Keratinocyte (primary cell): Measurements from ENCODE around the gene FCHSD1. TPM values are rescaled to one million over a fixed set of nuclear protein-coding genes. Genes with fewer than 3 reads are reported as not detected.

ENCODE experiments used
- DNase-seq: peaks from one replicate; pipeline ENCODE4 v3.0.0-alpha.2; 2011; ENCODE audit warnings: low read depth, missing footprints, low spot score
- FAIRE-seq: peaks from 2 replicates; lab custom pipeline; 2011; peaks lifted over from hg19 to GRCh38; lab: Jason Lieb, UNC
- H2AFZ ChIP-seq: 2 replicates; pipeline ENCODE4 v1.6.0; 2012; ENCODE audit warnings: low read length, control low read depth, inconsistent platforms; ENCODE audit not compliant: control insufficient read depth
- H3K27ac ChIP-seq: 2 replicates; pipeline ENCODE4 v1.5.1; 2011; ENCODE audit warnings: low read length; ENCODE audit not compliant: control insufficient read depth, insufficient read depth
- H3K27me3 ChIP-seq: 3 replicates; pipeline ENCODE4 v1.6.0; 2011; ENCODE audit warnings: low read length; ENCODE audit not compliant: control insufficient read depth, insufficient read depth; ENCODE audit errors: extremely low read depth
- H3K36me3 ChIP-seq, 2 experiments: 2 replicates in 1 of 2; 3 replicates in 1 of 2; pipeline ENCODE4 v1.5.1; 2011; ENCODE audit warnings: low read length in 2 of 2, mild to moderate bottlenecking in 1 of 2; ENCODE audit not compliant: control insufficient read depth in 2 of 2, insufficient read depth in 2 of 2; ENCODE audit errors: extremely low read depth in 1 of 2
- H3K4me1 ChIP-seq: 3 replicates; pipeline ENCODE4 v1.5.1; 2011; ENCODE audit warnings: low read length; ENCODE audit not compliant: control insufficient read depth, insufficient read depth; ENCODE audit errors: extremely low read depth
- H3K4me2 ChIP-seq: 3 replicates; pipeline ENCODE4 v1.6.0; 2011; ENCODE audit warnings: low read depth, low read length; ENCODE audit not compliant: control insufficient read depth, insufficient read depth; ENCODE audit errors: extremely low read depth
- H3K4me3 ChIP-seq, 3 experiments: fragments of 200-600 bp in 1 of 3; sonication (generic) in 1 of 3; 2 replicates in 2 of 3; 3 replicates in 1 of 3; pipeline ENCODE4 v1.5.1; 2011 to 2016; ENCODE audit warnings: low read length in 3 of 3, mild to moderate bottlenecking in 3 of 3, control low read depth in 2 of 3, inconsistent platforms in 1 of 3, low read depth in 1 of 3, mixed read lengths in 1 of 3, mixed run types in 1 of 3, moderate library complexity in 1 of 3; ENCODE audit not compliant: control insufficient read depth in 2 of 3, insufficient read depth in 2 of 3; ENCODE audit errors: extremely low read depth in 1 of 3
- H3K79me2 ChIP-seq: 2 replicates; pipeline ENCODE4 v1.6.0; 2012; ENCODE audit warnings: low read length; ENCODE audit not compliant: control insufficient read depth, insufficient read depth
- H3K9ac ChIP-seq: 3 replicates; pipeline ENCODE4 v1.6.0; 2011; ENCODE audit warnings: low read length; ENCODE audit not compliant: control insufficient read depth, insufficient read depth; ENCODE audit errors: extremely low read depth
- H3K9me1 ChIP-seq: 3 replicates; pipeline ENCODE4 v1.6.0; 2011; ENCODE audit warnings: low read length; ENCODE audit not compliant: control insufficient read depth, insufficient read depth; ENCODE audit errors: extremely low read depth
- H3K9me3 ChIP-seq: 2 replicates; pipeline ENCODE4 v1.5.1; 2012; ENCODE audit warnings: low read depth, low read length; ENCODE audit not compliant: control insufficient read depth
- H4K20me1 ChIP-seq: 3 replicates; pipeline ENCODE4 v1.6.0; 2011; ENCODE audit warnings: low read length; ENCODE audit not compliant: control insufficient read depth, insufficient read depth; ENCODE audit errors: extremely low read depth
- CTCF ChIP-seq, 3 experiments: IDR thresholded peaks in 1 of 3; conservative IDR thresholded peaks in 1 of 3; optimal IDR thresholded peaks in 1 of 3; 2 replicates in 2 of 3; 3 replicates in 1 of 3; pipeline versions ENCODE3 to v1.5.1; 2011; ENCODE audit warnings: low read length in 3 of 3, mild to moderate bottlenecking in 3 of 3, moderate library complexity in 2 of 3, control low read depth in 1 of 3, inconsistent platforms in 1 of 3; ENCODE audit not compliant: insufficient read depth in 2 of 3; ENCODE audit errors: extremely low read depth in 1 of 3
- EZH2 ChIP-seq: IDR thresholded peaks from one replicate; pipeline ENCODE4 v1.6.1; 2012; ENCODE audit warnings: inconsistent platforms, mild to moderate bottlenecking, low read length, moderate library complexity
- dilution Hi-C: fragments of 300-500 bp; cut with MboI; formaldehyde crosslinking; loops from one replicate; pipeline ENCODE4 v1.7.0; 2020; ENCODE audit warnings: low sequenced_read_pairs; ENCODE audit not compliant: extremely low pct_ligation_motif_present
- polyA plus RNA-seq, 5 experiments: library from polyadenylated mRNA; depleted of rRNA in 3 of 5; stranded (reverse) in 3 of 5; stranded (forward) in 1 of 5; unstranded in 1 of 5; fragments of >200 nt; gene quantifications; 1 replicate in 1 of 5; 2 replicates in 3 of 5; 3 replicates in 1 of 5; pipeline versions ENCODE4 v1.2.1 to v1.2.3, GENCODE V29; 2011 to 2012; ENCODE audit warnings: missing spikeins in 2 of 5, low read depth in 1 of 5, low replicate concordance in 1 of 5

Gene FCHSD1
- polyA plus RNA-seq, 1 donor (not counting 4 experiments of a cell fraction or from before 2014, with no cell fraction given) = 13.5 TPM

DNA sequence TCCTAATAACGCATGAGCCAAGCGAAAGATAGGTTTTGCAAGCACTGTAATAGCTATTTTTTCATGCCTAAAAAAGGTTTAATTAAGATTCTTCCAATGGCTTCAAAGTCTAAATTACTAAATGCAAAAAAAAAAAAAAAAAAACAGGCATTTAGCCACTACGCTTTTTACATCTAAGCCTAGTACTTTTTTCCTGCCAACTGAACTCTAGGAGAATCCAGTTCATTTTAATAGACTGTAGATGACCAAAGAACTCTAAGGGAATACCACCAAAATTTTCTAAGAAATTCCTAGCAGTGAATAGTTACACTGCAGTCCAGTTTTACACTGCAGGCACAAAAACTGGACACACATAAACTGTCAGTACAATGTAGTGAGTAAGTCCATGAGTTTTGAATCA, 42.2 kb downstream of the FCHSD1 start:
- peaks cover 11% of the 10 kb centered on the region for H3K4me1 ChIP-seq
- no peak overlapping the region for H3K9ac ChIP-seq
- dilution Hi-C loops = no loop called here
- H4K20me1 ChIP-seq = peaks cover under 1% of the 10 kb centered on the region
- no peaks in the 10 kb centered on the region for H3K27me3 ChIP-seq
- TF ChIP-seq CTCF (optimal IDR thresholded peaks at IDR 0.05 in 1 of 3, IDR thresholded peaks at IDR 0.05 in 1 of 3, conservative IDR thresholded peaks at IDR 0.05 in 1 of 3; ENCODE audit: extremely low read depth in 1 of 3, insufficient read depth in 2 of 3, low read length in 3 of 3) (no peak), EZH2 (no peak)
- H2AFZ ChIP-seq = no peak overlapping the region
- no peak overlapping the region for H3K4me2 ChIP-seq
- peaks cover 1 to 3% of the 10 kb centered on the region in 2 experiments for H3K36me3 ChIP-seq
- H3K9me3 ChIP-seq = no peaks in the 10 kb centered on the region
- H3K4me3 ChIP-seq = no peak overlapping the region
- no peaks in the 10 kb centered on the region for H3K9me1 ChIP-seq
- H3K27ac ChIP-seq = no peak overlapping the region
- H3K79me2 ChIP-seq = peaks cover 89% of the 10 kb centered on the region
- DNase-seq = no peak
- no peak for FAIRE-seq

DNA sequence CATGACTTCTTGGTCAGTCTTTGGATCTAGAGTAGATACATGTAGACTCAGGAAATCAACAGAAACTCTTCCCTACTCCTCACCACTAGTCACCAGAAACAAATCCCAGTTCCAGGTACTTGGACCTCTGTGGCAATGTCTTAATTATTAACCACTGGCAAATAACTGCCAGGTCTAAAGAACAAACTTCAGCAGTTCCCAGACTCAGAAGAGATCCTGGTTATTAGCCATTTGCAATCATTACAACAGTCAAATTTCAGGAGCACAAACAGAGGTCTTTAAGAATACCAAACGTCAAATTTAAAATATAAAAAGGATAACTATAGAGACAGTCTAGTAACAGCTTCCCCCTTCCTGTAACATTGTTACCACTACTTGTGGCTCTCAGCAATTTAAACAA, 42.7 kb downstream of the FCHSD1 start:
- Histone ChIP-seq H3K9me1 (no peaks in the 10 kb centered on the region), H2AFZ (no peak overlapping the region), H3K4me3 (no peak overlapping the region), H3K79me2 (peaks cover 89% of the 10 kb centered on the region), H3K9me3 (no peaks in the 10 kb centered on the region), H3K4me1 (peaks cover 16% of the 10 kb centered on the region), H4K20me1 (peaks cover 5% of the 10 kb centered on the region), H3K36me3 (peaks cover 1 to 3% of the 10 kb centered on the region in 2 experiments), H3K9ac (no peak overlapping the region), H3K27me3 (no peaks in the 10 kb centered on the region), H3K27ac (no peak overlapping the region), H3K4me2 (no peak overlapping the region)
- DNase-seq (no peak), FAIRE-seq (no peak)
- TF ChIP-seq CTCF (optimal IDR thresholded peaks at IDR 0.05 in 1 of 3, IDR thresholded peaks at IDR 0.05 in 1 of 3, conservative IDR thresholded peaks at IDR 0.05 in 1 of 3; ENCODE audit: extremely low read depth in 1 of 3, insufficient read depth in 2 of 3, low read length in 3 of 3) (no peak), EZH2 (no peak)
- dilution Hi-C loops = no loop called here
